WERI-Rb-1 (cell line): Measurements from ENCODE around the gene MYEF2.

Experiments used
- DNase-seq: peaks from one replicate; pipeline ENCODE4 v3.0.0-alpha.2; 2020
- H3K27ac ChIP-seq: fragments of 250-450 bp; sonication (Bioruptor Pico); 2 replicates; pipeline ENCODE4 v1.5.1; 2020; ENCODE audit warnings: mild to moderate bottlenecking, moderate library complexity
- H3K27me3 ChIP-seq: fragments of 250-450 bp; sonication (Bioruptor Pico); 2 replicates; pipeline ENCODE4 v1.5.1; 2021; ENCODE audit warnings: mild to moderate bottlenecking, low read depth, moderate library complexity; ENCODE audit not compliant: insufficient read depth, severe bottlenecking
- H3K36me3 ChIP-seq: fragments of 250-450 bp; sonication (Bioruptor Pico); 2 replicates; pipeline ENCODE4 v1.5.1; 2020; ENCODE audit warnings: mild to moderate bottlenecking, moderate library complexity
- H3K4me3 ChIP-seq: 2 replicates; pipeline ENCODE4 v1.5.1; 2011; ENCODE audit warnings: low read depth, mild to moderate bottlenecking, control low read depth, low read length
- H3K9me3 ChIP-seq: fragments of 250-450 bp; sonication (Bioruptor Pico); 2 replicates; pipeline ENCODE4 v1.5.1; 2021; ENCODE audit warnings: mild to moderate bottlenecking, moderate library complexity; ENCODE audit not compliant: severe bottlenecking
- CTCF ChIP-seq: IDR thresholded peaks from 2 replicates; pipeline ENCODE4 v1.5.1; 2011; ENCODE audit warnings: low read depth, mild to moderate bottlenecking, control low read depth, inconsistent platforms, low read length

Gene MYEF2

GRCh38 chr15:48182749-48183148, 4.7 kb upstream of the MYEF2 start:
- no peak for DNase-seq
- Histone ChIP-seq H3K27me3 (no peaks in the 10 kb centered on the region), H3K27ac (no peak overlapping the region), H3K4me3 (no peak overlapping the region), H3K36me3 (peaks cover 2% of the 10 kb centered on the region; the same call in 1 of the 2 replicates), H3K9me3 (no peaks in the 10 kb centered on the region)
- TF ChIP-seq CTCF = no peak

- H3K4me3 ChIP-seq = peak overlapping the region; percentile 75
- H3K27me3 ChIP-seq = no peaks in the 10 kb centered on the region
- no peak for TF ChIP-seq CTCF
- H3K9me3 ChIP-seq = no peaks in the 10 kb centered on the region
- H3K27ac ChIP-seq = peak overlapping the region; percentile 98
- H3K36me3 ChIP-seq = peaks cover 2% of the 10 kb centered on the region; the same call in 1 of the 2 replicates
- no peak for DNase-seq
Observed at GRCh38 chr15:48178648-48178931, 495 bp upstream of the MYEF2 start.

- DNase-seq = no peak
Observed at GRCh38 chr15:48177383-48177765, 721 bp downstream of the MYEF2 start.

GRCh38 chr15:48176957-48177356, 1.1 kb downstream of the MYEF2 start:
- DNase-seq = no peak
- TF ChIP-seq CTCF = no peak
- no peaks in the 10 kb centered on the region for H3K27me3 ChIP-seq
- no peaks in the 10 kb centered on the region for H3K9me3 ChIP-seq
- no peak overlapping the region for H3K27ac ChIP-seq
- peak overlapping the region; percentile 75 for H3K4me3 ChIP-seq
- H3K36me3 ChIP-seq = peaks cover 2% of the 10 kb centered on the region; the same call in 1 of the 2 replicates

More at GRCh38 chr15:48177383-48177765, 721 bp downstream of the MYEF2 start:
- peak overlapping the region; percentile 98 for H3K27ac ChIP-seq
- peak overlapping the region; percentile 75 for H3K4me3 ChIP-seq
- peaks cover 2% of the 10 kb centered on the region; the same call in 1 of the 2 replicates for H3K36me3 ChIP-seq
- H3K27me3 ChIP-seq = no peaks in the 10 kb centered on the region
- H3K9me3 ChIP-seq = no peaks in the 10 kb centered on the region
- TF ChIP-seq CTCF = no peak

GRCh38 chr15:48176112-48176511, 2.0 kb downstream of the MYEF2 start:
- Histone ChIP-seq H3K36me3 (peaks cover 2% of the 10 kb centered on the region; the same call in 1 of the 2 replicates), H3K4me3 (no peak overlapping the region), H3K27ac (no peak overlapping the region), H3K9me3 (no peaks in the 10 kb centered on the region), H3K27me3 (no peaks in the 10 kb centered on the region)
- no peak for DNase-seq
- no peak for TF ChIP-seq CTCF

- H3K4me3 ChIP-seq = no peak overlapping the region
- no peaks in the 10 kb centered on the region for H3K27me3 ChIP-seq
- no peaks in the 10 kb centered on the region for H3K9me3 ChIP-seq
- DNase-seq = no peak
- peaks cover 2% of the 10 kb centered on the region; the same call in 1 of the 2 replicates for H3K36me3 ChIP-seq
- no peak for TF ChIP-seq CTCF
- H3K27ac ChIP-seq = no peak overlapping the region
Observed at GRCh38 chr15:48175126-48175525, 3.0 kb downstream of the MYEF2 start.
